Hematopoietic multipotent progenitor cell treated with erythropoietin and hydrocortisone succinate and interleukin-3 and kit ligand, for 6 days (in vitro differentiated cells): ENCODE data around the gene MTURN.
"Not testable (repeated sequence)": the region's sequence is repeated elsewhere in the genome, so short reads cannot be mapped to it uniquely, and the experiment has no call there.

Source experiments
- DNase-seq: peaks from one replicate; pipeline ENCODE4 v3.0.0-alpha.2; 2015

MTURN gene

GRCh38 chr7:30134611-30135300 lies at the start of gene MTURN:
MTURN (plus strand) TSS chr7:30134986; CDS start chr7:30135137, 151 bp downstream.
- peak; percentile 91 for DNase-seq

GRCh38 chr7:30086529-30086928 lies 48.3 kb upstream of the MTURN start:
- DNase-seq, result no peak

DNA sequence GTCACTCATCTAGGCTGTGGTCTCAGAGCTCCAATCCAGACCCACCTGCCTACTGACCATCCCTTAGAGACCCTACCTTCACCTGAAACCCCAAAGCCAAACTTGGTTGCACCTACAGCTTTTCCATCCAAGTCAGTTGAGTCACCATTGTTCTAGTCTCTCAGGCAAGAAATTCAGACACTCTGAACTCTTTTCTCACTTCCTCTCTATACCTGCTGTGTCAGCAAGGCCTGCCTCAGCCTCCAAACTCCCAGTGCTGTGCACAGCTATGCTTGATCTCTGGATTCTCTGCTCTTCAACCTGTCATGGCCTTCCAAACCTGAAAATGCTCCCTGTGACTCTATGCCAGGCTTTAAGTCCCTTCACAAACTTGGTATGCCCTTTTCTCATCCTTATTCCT lies 47.4 kb upstream of the MTURN start:
- DNase-seq, result no peak

DNA sequence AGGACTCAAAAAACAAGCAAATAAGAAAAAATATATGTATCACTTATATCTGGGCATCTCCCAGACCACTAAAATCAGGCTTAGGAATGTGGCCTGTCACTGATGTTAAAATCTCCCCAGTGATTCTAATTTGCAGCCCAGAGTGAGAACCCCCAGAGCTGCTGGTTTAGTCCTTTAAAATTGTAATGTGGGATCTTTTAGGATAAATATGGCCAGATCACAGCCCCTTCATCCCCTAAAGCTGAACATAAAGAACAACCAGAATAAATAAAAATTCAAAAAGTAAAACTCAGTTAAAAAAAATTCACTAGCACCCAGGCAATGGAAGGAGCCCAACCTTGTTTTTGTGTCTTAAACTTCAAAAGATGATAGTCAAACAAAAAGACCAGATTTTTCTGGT lies 46.4 kb upstream of the MTURN start:
- DNase-seq, result no peak

DNA sequence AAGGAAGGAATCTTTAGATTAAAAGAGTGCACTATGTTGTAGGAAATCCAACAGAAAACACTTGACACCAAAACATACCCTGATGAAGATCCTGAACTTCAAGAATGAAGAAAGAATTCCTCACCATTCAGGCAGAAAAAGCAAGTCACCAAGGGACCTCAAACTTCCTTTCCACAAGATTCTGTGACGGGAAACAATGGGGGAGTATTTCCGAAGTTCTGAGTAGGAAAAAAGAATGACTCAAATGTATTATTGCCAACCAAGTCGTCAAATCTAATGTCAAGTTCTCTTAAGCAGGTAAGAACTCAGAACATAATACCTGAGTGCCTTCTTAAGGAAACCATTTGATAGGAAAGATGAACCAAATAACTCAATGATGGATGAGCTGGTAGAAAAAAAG lies 44.7 kb upstream of the MTURN start:
- no peak for DNase-seq

- DNase-seq, result no peak
Observed at GRCh38 chr7:30091491-30091912, 43.3 kb upstream of the MTURN start.

- DNase-seq, result no peak
Observed at GRCh38 chr7:30091987-30092386, 42.8 kb upstream of the MTURN start.

GRCh38 chr7:30093420-30093952 lies 41.3 kb upstream of the MTURN start:
- DNase-seq, result no peak

- not testable (repeated sequence) for DNase-seq
Observed at GRCh38 chr7:30098599-30098998, 36.2 kb upstream of the MTURN start.

DNA sequence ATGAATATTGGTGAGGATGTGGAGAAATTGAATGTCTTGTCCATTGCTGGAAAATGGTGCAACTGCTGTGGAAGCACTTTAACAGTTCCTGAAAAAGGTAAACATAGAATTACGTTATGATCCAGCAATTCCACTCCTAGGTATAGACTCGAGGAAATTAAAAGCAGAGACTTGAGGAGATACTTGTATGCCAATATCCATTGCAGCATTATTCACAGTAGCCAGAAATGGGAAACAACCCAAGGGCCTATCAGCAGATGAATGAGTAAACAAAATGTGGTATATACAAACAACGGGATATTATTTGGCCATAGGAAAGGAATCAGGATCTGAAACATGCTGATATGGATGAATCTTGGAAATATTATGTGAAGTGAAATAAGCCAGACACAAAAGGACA lies 32.5 kb upstream of the MTURN start:
- no peak for DNase-seq

DNA sequence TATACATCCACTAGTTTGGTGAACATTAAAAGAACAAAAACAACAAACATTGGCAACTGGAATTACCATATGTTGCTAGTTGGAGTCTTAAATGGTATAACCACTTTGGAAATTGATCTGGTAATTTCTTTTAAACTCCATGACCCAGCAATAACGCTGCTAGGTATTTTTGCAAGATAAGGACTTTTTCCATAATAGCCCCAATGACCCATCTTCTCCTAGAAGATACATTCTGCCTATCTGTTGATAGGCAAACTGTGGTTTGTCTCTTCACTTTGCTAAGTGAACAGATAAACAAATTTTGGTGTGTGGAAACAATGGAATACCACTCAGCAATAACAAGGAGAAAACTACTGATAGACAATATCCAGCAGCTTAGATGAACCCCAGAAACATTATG lies 30.6 kb upstream of the MTURN start:
- peak; percentile 53 for DNase-seq

DNA sequence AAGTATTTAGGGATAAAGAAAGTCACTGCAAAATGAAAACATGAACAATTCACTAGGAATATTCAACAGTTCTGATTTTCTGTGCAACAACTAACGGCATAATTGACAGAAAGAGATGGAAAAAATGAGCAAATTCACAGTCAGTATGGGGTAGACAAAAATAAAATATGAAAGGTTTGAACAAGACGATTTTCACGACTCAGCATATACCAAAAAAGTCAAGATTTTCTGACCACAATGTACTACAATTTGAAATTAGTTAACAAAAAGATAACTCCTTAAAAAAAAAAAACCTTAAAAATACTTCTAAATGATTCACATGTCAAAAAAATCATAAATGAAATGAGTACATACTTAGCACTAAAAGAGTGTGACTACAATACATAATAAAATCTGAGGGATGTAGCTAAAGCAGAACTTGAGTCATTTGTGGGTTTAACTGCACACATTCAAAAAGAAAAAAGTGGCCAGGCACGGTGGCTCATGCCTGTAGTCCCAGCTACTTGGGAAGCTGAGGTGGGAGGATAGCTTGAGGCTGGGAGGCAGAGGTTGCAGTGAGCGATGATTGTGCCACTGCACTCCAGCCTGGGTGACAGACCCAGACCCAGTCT lies 22.6 kb upstream of the MTURN start:
- DNase-seq, result no peak

- DNase-seq, result no peak
Observed at GRCh38 chr7:30113144-30113543, 21.6 kb upstream of the MTURN start.

DNA sequence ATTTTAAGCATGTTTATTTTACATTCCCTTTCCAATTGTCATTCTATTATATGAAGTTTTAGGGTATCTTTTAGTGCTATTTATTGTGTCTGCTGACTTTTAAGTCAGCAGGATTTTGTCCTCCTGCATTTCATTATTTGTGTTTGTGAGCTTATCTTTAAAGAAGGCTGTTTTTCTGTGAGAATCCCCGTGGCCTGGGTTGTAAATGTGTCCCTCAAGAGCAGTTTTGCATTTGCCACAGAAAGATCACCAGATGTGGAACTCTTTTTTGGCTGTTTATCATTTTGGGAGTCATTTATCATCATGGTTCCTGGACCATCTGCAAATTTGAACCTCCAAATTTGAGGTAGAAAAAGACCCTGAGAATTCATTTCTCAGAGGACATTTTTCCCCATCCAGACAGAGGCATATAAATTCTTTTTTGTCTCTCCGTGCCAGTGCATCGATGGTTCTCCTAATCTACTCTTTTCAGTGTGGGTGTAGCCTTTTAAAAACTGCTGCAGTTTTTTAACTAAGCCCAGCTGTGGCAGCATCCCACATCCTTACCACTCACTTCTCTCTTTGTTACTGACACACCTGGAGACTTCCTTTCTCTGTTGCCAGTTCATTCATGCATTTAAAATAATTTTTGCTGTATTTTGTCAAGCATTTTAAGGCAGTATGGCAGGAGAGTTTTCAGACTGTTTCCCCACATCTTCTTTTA lies 20.1 kb upstream of the MTURN start:
- DNase-seq, result peak; percentile 58

GRCh38 chr7:30115709-30116297 lies 19.0 kb upstream of the MTURN start:
- DNase-seq, result no peak

DNA sequence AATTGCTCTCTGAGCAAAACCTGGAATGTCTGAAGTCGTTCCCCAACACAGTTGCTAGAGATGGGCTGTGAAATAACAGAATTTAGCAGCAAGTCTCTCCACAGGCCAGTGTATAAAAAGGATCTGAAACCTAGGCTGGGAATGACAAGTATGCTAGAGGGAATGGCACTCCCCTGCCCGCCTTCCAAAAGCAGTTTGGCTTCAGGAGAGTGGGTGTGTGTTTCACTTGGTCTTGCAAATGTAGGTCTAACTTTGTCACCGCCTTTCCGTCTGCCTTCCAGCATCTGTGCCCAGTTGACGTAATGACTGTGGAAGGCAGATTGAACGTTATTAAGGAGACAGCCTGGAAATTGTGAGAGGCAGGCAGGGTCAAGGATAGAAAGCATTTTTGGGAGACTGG lies 18.0 kb upstream of the MTURN start:
- no peak for DNase-seq

- no peak for DNase-seq
Observed at GRCh38 chr7:30117896-30118295, 16.9 kb upstream of the MTURN start.

DNA sequence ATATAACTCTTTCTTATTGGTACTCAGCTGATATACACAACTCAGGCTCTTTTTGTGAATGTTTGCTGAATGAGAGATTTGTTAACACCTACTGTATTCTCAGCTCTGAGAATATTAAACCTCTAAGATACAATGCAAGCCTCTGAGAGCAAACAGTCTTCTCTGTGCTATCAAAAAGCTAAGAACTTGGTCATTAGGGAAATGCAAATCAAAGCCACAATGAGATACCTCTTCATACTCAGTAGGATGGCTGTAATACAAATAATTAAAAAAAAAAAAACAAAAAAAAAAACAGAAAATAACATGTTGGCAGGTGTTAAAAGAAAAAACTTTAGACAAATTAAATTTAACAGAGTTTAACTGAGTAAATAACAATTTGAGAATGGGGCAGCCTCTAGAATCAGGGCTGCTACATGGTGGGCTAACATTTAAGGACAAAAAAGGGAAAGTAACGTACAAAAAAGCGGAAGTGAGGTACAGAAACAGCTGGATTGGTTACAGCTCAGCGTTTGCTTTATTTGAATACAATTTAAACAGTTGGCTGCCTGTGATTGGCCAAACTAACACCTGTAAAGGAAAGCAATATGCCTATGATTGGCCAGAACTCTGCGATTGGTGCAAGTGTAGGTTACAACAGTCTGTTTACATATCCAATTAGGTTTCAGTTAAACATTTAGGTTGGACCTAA lies 14.8 kb upstream of the MTURN start:
- DNase-seq, result no peak

GRCh38 chr7:30133736-30134610 lies 813 bp upstream of the MTURN start:
- peak; percentile 82 for DNase-seq

DNA sequence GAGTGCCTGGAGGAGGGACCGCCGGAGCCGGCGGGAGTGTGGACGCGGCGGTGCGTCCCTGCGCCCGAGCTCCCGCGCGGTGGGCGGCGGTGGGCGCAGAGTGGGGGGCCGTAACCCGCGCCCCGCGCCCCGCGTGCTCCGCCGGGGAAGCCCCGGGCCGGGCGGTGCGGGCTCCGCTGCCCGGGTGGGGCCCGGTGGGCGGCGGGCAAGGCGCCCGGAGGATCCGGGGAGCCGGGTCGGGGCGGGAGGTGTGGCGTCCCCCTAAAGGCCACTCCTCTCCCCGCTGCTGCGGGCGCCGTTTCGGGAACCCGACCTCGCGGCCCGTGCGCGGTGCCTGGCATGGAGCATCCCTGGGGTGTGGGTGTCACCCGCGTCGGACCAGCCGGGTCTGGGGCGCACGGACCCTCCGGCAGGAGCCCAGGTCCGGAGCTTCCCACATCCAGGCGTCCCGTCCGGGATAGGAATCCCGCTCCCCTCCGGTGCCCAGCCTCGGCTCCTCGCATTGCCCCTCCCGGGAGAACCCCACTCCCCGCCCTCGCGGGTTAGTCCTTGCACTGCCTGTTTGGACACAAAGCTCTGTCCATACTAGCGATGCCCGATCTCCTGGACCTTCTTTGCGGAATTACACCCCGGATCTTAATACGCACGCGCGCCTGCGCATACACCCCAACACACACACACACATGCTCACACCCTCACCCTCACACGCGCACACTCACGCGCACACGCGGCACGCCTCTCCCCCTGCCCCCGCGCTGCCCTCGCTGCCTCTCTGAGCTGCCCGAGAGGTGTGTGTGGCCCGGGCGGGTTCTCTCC lies 723 bp downstream of the MTURN start:
- peak; percentile 79 for DNase-seq
